Measurements from ENCODE around the gene ANKRD29. TPM values are rescaled to one million over a fixed set of nuclear protein-coding genes. Genes with fewer than 3 reads are reported as not detected.

The ANKRD29 gene
- total RNA-seq, 1 donor from 2014 or later, result 0.20 TPM

- intact Hi-C loops (cut with micrococcal nuclease), result loop anchor here (5.0 kb wide), 1 partner anchor 769 kb away; no protein-coding TSS in a partner anchor
Observed at GRCh38 chr18:23688528-23688927, 25.8 kb upstream of the ANKRD29 start.

DNA sequence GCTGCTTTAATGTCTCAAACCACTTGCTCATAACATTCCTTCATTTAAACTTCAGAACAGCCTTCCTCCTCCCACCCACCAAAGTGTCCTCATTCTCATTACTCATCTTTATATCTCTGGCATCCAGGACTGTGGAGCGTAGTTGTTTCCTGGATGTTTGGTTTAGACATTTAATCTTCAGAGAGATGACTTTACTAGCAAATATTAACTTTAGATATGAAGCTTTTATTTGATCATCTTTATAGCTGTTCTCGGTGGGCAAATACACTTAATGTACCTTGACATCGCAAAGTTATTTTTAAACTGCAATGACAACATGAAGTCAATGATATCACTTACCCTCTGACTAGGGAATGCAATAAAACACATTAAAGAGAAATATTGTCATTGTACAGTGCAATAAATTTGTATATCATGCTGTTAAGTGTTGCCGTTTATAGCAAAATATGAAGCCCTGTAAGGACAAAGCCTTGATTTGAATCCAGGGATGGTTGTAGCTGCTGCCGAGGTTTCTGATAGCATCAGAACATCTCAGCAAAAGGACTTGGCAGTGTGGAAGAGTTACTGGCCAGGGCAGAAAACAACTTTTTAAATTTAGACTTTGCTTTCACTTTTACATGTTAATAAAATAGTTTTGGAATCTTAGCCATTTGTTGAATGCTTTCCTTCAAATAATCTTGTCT lies 21.9 kb upstream of the ANKRD29 start:
- intact Hi-C loops (cut with micrococcal nuclease), result loop anchor here (5.0 kb wide), 1 partner anchor 773 kb away; no protein-coding TSS in a partner anchor

DNA sequence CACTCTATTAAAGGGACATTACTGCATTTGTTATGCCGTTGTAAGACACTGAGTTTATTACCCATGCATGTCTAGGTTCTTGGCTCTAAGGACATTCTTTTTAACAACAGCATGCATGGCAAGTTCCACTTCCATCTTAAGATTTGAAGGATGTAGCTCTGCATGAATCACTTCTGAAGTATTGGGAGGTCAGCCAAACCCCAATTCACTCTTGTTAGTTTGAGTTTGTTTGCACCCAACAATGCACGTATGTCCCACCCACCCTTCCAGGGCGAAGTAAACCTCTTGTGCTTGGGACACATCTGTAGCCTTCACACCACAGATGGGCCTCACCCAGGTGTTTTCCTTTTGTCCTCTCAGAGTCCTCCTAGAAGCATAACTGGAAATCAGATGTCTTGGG lies 21.0 kb upstream of the ANKRD29 start:
- intact Hi-C loops (cut with micrococcal nuclease), result no loop called here

DNA sequence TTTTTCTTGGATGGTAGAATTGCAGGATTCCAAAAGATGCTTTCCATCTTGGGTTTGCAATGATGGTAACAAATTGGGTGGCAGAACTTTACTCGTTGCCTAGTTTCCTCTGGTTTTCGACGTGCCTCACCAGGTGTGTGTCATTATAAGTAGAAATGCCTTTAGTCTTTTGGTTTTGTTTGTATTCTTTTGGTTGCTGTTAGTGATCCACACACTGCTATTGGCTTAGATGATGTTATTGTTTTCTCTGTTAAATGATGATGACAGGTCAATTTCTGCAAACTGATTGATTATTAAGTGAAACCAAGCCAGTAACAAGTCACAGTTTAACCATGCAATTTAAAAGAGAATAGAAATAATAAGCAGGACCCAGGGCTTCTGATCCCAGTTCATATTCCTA lies 20.4 kb upstream of the ANKRD29 start:
- intact Hi-C loops (cut with micrococcal nuclease), result no loop called here

- intact Hi-C loops (cut with micrococcal nuclease), result no loop called here
Observed at GRCh38 chr18:23682472-23682871, 19.8 kb upstream of the ANKRD29 start.

GRCh38 chr18:23682045-23682444 lies 19.3 kb upstream of the ANKRD29 start:
- intact Hi-C loops (cut with micrococcal nuclease), result no loop called here

- intact Hi-C loops (cut with micrococcal nuclease), result no loop called here
Observed at GRCh38 chr18:23675896-23676295, 13.2 kb upstream of the ANKRD29 start.

- intact Hi-C loops (cut with micrococcal nuclease), result no loop called here
Observed at GRCh38 chr18:23675236-23675635, 12.5 kb upstream of the ANKRD29 start.

DNA sequence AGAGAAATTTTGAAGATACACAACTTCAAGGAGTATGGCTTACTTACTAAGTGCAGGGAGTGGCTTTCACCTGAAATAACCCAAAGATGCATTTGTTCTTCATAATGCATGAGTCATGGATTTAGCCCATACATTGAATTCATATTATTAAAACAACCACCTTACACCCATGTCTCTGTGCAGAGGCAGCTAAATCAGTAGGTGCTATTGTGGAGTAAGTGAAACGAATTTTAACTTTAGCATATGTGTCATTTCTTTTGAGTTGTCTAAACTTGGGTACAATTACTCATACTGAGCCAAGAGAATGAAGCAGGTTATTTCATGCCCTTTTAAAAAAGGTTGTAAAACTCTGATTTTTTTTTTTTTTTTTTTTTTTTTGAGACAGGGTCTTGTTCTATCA lies 11.0 kb upstream of the ANKRD29 start:
- intact Hi-C loops (cut with micrococcal nuclease), result no loop called here

GRCh38 chr18:23671564-23671963 lies 8.9 kb upstream of the ANKRD29 start:
- intact Hi-C loops (cut with micrococcal nuclease), result no loop called here

- intact Hi-C loops (cut with micrococcal nuclease), result no loop called here
Observed at GRCh38 chr18:23669804-23670405, 7.2 kb upstream of the ANKRD29 start.

DNA sequence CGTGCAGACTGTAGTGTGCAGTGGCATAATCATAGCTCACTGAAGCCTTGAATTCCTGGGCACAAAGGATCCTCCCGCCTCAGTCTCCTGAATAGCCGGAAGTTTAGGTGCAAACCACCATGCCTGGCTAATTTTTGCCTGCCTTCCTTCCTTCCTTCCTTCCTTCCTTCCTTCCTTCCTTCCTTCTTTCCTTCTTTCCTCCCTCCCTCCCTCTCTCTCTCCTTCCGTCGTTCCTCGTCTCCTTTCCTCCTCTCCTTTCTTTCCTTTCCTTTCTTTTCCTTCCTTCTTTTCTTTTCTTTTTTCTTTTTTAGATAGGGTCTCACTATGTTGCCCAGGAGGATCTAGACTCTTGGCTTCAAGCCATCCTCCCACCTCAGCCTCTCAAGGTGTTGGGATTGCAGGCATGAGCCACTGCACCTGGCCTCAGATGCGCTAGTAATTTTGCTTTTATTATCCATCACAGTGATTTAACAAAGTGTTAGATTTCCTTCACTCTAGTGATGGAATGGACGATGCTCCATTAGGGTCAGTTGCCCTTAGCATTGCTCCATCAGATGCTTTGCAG lies 6.6 kb upstream of the ANKRD29 start:
- intact Hi-C loops (cut with micrococcal nuclease), result no loop called here

- intact Hi-C loops (cut with micrococcal nuclease), result no loop called here
Observed at GRCh38 chr18:23668731-23669130, 6.0 kb upstream of the ANKRD29 start.

- intact Hi-C loops (cut with micrococcal nuclease), result no loop called here
Observed at GRCh38 chr18:23667114-23667513, 4.4 kb upstream of the ANKRD29 start.

DNA sequence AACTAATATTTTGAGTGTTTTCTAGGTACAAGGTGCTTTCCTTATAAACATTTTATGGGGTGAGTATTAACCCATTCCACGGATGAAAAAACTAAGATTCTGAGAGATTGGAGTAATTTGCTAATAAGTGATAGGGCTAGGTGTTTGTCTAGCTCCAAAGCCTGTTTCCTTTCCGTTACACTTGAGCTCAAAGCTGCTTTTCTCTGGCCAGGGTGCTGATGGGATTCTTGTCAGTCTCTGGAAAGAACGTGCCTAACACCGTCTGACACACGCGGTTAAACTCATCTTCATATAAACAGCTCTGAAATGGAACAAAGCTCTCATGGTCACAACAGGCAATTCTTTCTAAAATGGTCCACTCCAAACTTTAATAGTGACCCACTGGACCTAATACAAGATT lies 2.0 kb upstream of the ANKRD29 start:
- intact Hi-C loops (cut with micrococcal nuclease), result loop anchor here (5.0 kb wide), 1 partner anchor 348 kb away; the partner anchor contains the start of gene TTC39C

DNA sequence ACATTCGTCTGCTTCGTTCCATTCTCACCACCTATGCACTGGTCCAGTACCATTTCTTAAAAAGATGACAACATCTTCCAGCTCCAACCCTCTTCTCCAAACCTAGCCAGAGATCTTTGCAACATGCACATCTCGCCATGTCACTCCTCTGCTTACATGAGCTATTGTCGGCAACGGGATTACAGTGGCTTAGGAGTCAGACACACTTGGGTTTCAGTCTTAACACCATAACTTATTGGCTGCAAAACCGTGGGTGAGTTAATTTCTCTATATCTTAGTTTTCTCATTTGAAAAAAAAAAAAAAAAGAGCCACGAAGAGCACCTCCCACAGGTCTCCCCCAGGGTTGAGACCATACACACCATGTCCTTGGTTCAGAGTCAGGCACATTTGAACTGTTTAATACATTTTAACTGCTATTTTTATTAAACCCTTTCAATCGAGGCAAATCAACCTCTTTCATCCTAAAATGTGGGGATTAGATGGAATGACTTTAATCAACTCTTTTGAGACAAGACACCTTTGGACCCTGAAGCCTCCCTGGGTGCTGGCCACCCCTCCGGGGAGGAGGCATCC lies 889 bp downstream of the ANKRD29 start:
- intact Hi-C loops (cut with micrococcal nuclease), result loop anchor here (1.0 to 5.0 kb wide), 3 partner anchors 39 to 350 kb away; partner anchors contain the start of gene TTC39C

GRCh38 chr18:23658285-23658684 lies 4.4 kb downstream of the ANKRD29 start:
- intact Hi-C loops (cut with micrococcal nuclease), result no loop called here

DNA sequence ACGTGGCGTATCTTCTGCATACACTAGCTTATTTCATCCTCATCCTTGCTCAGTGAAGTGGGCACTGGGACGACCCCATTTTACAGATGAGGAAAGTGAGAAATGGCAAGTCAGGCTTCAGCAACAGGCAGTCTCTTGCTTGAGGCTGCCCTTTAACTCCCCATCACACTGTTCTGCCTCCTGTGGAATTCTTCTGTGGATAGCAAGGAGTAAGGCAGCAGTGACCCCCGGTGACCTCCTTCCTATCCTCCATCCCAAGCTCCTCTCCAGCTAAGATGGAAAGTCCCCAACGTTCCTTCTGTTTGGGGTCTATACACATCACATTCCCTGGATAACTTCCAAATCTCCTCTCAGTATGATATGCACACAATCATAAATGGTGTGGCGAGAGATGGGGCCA lies 10.5 kb downstream of the ANKRD29 start:
- intact Hi-C loops (cut with micrococcal nuclease), result no loop called here

- intact Hi-C loops (cut with micrococcal nuclease), result no loop called here
Observed at GRCh38 chr18:23650968-23651927, 11.5 kb downstream of the ANKRD29 start.

GRCh38 chr18:23648940-23649607 lies 13.6 kb downstream of the ANKRD29 start:
- intact Hi-C loops (cut with micrococcal nuclease), result no loop called here

GRCh38 chr18:23648456-23648855 lies 14.3 kb downstream of the ANKRD29 start:
- intact Hi-C loops (cut with micrococcal nuclease), result no loop called here
